ENCODE data around the gene CKM. TPM values are rescaled to one million over a fixed set of nuclear protein-coding genes. Genes with fewer than 3 reads are reported as not detected.

The CKM gene
- total RNA-seq, 1 experiment from 2014 or later, result not detected

DNA sequence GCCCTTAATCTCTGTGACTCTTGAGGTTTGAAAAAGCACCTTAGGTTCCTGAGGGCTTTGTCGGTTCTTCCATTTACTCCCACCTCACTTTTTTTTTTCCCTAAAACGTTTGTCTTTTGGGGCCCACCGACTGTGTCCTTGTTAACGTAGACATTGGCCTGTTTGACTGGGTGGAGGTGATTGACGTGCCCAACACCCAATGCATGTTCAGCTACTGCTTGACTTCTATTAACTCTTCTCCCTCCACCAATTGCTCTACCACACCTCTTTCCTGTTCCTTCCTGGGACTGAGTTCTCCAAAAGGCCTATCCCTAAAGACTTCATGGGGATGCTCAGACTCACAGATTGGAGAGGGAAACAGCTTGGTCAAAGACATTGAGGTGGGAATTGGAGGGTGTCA is 17.3 kb downstream of the CKM start:
- ChIA-PET POLR2A (ENCODE audit: unreplicated experiment) (no interaction called here), CTCF (no interaction called here)
- BruUV-seq (replicated peaks), result no TSS peak
- Histone ChIP-seq H3K4me2 (ENCODE audit: low read length) (no peak overlapping the region), H2AFZ (ENCODE audit: low read length) (no peak overlapping the region), H3K9me3 (ENCODE audit: low read length) (no peaks in the 10 kb centered on the region), H3K36me3 (ENCODE audit: low read depth, low read length) (no peaks in the 10 kb centered on the region), H3K27me3 (ENCODE audit: low read length) (no peaks in the 10 kb centered on the region), H4K20me1 (ENCODE audit: low read length) (no peaks in the 10 kb centered on the region), H3K27ac (ENCODE audit: low read length) (no peak overlapping the region), H3K4me3 (ENCODE audit: low read length) (no peak overlapping the region), H3F3A (ENCODE audit: low read length, unreplicated experiment) (no peaks in the 10 kb centered on the region), H3K9ac (ENCODE audit: low read length) (no peak overlapping the region), H3K4me1 (ENCODE audit: insufficient read depth, low read length) (no peaks in the 10 kb centered on the region), H3K9me2 (replicated peaks; ENCODE audit: low read length) (no peaks in the 10 kb centered on the region), H3K79me2 (ENCODE audit: low read length) (no peaks in the 10 kb centered on the region)
- ATAC-seq (no peak), DNase-seq (no peak)
- TF ChIP-seq, protein P1, sequence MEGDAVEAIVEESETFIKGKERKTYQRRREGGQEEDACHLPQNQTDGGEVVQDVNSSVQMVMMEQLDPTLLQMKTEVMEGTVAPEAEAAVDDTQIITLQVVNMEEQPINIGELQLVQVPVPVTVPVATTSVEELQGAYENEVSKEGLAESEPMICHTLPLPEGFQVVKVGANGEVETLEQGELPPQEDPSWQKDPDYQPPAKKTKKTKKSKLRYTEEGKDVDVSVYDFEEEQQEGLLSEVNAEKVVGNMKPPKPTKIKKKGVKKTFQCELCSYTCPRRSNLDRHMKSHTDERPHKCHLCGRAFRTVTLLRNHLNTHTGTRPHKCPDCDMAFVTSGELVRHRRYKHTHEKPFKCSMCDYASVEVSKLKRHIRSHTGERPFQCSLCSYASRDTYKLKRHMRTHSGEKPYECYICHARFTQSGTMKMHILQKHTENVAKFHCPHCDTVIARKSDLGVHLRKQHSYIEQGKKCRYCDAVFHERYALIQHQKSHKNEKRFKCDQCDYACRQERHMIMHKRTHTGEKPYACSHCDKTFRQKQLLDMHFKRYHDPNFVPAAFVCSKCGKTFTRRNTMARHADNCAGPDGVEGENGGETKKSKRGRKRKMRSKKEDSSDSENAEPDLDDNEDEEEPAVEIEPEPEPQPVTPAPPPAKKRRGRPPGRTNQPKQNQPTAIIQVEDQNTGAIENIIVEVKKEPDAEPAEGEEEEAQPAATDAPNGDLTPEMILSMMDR (conservative IDR thresholded peaks at IDR 0.05; ENCODE audit: low read depth, low read length), result no peak
- TF ChIP-seq EZH2phosphoT487 (IDR thresholded peaks at IDR 0.05; ENCODE audit: borderline replicate concordance, low read length) (no peak), EZH2 (IDR thresholded peaks at IDR 0.05; ENCODE audit: low read length, unreplicated experiment) (no peak)
- intact Hi-C loops (cut with micrococcal nuclease), result no loop called here

DNA sequence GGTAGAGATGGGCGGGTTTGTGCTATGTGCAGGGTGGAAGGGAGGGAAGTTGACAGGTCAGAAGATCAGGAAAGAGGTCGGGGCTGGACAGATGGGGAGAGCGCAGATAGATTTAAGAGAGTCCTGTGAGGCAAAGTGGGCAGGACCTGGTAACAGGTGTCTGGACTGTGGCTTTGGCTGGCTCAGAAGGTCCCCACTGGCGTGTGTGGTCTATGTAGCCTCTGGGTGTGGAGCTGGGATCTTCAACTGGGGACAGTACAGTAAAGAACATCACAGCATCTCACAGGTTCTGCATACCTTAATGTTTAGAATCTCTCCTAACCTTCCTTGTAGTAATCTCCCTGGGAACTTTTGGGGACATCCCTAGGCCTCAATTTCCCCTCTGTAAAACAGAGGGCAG is 17.7 kb downstream of the CKM start:
- no peaks in the 10 kb centered on the region for H4K20me1 ChIP-seq (ENCODE audit: low read length)
- TF ChIP-seq EZH2 (IDR thresholded peaks at IDR 0.05; ENCODE audit: low read length, unreplicated experiment), result no peak
- TF ChIP-seq, protein P1 (conservative IDR thresholded peaks at IDR 0.05; ENCODE audit: low read depth, low read length), result no peak
- TF ChIP-seq EZH2phosphoT487 (IDR thresholded peaks at IDR 0.05; ENCODE audit: borderline replicate concordance, low read length), result no peak
- DNase-seq, result no peak
- no peak overlapping the region for H3K4me3 ChIP-seq (ENCODE audit: low read length)
- H3K9me3 ChIP-seq (ENCODE audit: low read length), result no peaks in the 10 kb centered on the region
- H3K27ac ChIP-seq (ENCODE audit: low read length), result no peak overlapping the region
- POLR2A ChIA-PET (ENCODE audit: unreplicated experiment), result no interaction called here
- H2AFZ ChIP-seq (ENCODE audit: low read length), result no peak overlapping the region
- CTCF ChIA-PET, result no interaction called here
- ATAC-seq, result no peak
- H3K9ac ChIP-seq (ENCODE audit: low read length), result no peak overlapping the region
- BruUV-seq (replicated peaks), result no TSS peak
- H3K9me2 ChIP-seq (replicated peaks; ENCODE audit: low read length), result no peaks in the 10 kb centered on the region
- H3K4me2 ChIP-seq (ENCODE audit: low read length), result no peak overlapping the region
- H3F3A ChIP-seq (ENCODE audit: low read length, unreplicated experiment), result no peaks in the 10 kb centered on the region
- no peaks in the 10 kb centered on the region for H3K36me3 ChIP-seq (ENCODE audit: low read depth, low read length)
- intact Hi-C loops (cut with micrococcal nuclease), result no loop called here
- no peaks in the 10 kb centered on the region for H3K79me2 ChIP-seq (ENCODE audit: low read length)
- H3K4me1 ChIP-seq (ENCODE audit: insufficient read depth, low read length), result no peaks in the 10 kb centered on the region
- H3K27me3 ChIP-seq (ENCODE audit: low read length), result no peaks in the 10 kb centered on the region

DNA sequence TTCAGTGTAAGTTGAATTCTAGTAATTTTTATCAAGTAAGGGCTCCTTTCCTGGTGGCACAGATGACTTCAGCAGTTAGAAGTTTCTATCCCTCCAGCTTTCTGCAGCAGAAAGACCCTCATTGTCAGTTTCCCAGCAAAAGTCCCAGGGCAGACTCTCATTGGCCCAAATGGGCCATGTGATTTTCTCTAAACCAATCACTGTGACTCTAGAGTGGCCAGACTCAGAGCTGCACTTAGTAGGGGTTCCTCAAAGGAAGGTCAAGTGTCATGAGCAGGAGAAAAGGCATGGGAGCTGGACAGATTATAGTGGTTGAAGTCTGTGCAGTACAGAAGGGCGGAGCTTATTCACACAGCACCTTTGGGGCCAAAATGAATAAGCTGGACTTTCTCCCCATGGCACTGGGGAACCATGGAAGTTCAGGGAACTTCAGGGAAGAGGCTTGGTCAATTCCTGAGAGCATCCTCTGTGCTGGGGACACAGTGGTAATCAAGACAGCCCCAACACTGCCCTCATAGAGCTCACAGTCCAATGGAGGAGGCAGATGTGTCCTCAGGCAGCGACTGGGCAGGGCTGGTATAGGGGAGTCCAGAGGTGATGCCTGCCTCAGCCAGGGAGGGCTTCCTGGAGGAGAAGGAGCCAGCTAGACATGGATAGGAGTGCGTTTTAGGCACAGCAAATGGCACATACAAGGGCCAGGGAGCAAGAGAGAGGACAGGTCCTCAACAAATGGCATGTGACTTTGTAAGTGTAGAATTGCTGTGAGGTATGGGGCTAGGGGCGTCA is 18.3 kb downstream of the CKM start:
- Histone ChIP-seq H3F3A (ENCODE audit: low read length, unreplicated experiment) (no peaks in the 10 kb centered on the region), H3K9ac (ENCODE audit: low read length) (no peak overlapping the region), H3K79me2 (ENCODE audit: low read length) (no peaks in the 10 kb centered on the region), H3K9me3 (ENCODE audit: low read length) (no peaks in the 10 kb centered on the region), H2AFZ (ENCODE audit: low read length) (no peak overlapping the region), H3K4me3 (ENCODE audit: low read length) (no peak overlapping the region), H3K27ac (ENCODE audit: low read length) (no peak overlapping the region), H3K9me2 (replicated peaks; ENCODE audit: low read length) (no peaks in the 10 kb centered on the region), H4K20me1 (ENCODE audit: low read length) (no peaks in the 10 kb centered on the region), H3K4me2 (ENCODE audit: low read length) (no peak overlapping the region), H3K4me1 (ENCODE audit: insufficient read depth, low read length) (no peaks in the 10 kb centered on the region), H3K36me3 (ENCODE audit: low read depth, low read length) (no peaks in the 10 kb centered on the region), H3K27me3 (ENCODE audit: low read length) (no peaks in the 10 kb centered on the region)
- no TSS peak for BruUV-seq (replicated peaks)
- ATAC-seq, result no peak
- TF ChIP-seq EZH2phosphoT487 (IDR thresholded peaks at IDR 0.05; ENCODE audit: borderline replicate concordance, low read length) (no peak), EZH2 (IDR thresholded peaks at IDR 0.05; ENCODE audit: low read length, unreplicated experiment) (no peak)
- TF ChIP-seq, protein P1 (conservative IDR thresholded peaks at IDR 0.05; ENCODE audit: low read depth, low read length), result no peak
- ChIA-PET POLR2A (ENCODE audit: unreplicated experiment) (no interaction called here), CTCF (no interaction called here)
- intact Hi-C loops (cut with micrococcal nuclease), result no loop called here
- no peak for DNase-seq

All from PC-3 (cell line).